ENCODE results near the gene CBX1. TPM values are rescaled to one million over a fixed set of nuclear protein-coding genes. Genes with fewer than 3 reads are reported as not detected.
A peak's percentile ranks its signal among the peaks of the same experiment; 100 is the strongest.

The CBX1 gene
- total and polyA plus RNA-seq, 2 donors (not counting 3 experiments of a cell fraction or from before 2014, with no cell fraction given): 20.4 to 95.2 TPM

GRCh38 chr17:48030531-48030930 is 70.7 kb downstream of the CBX1 start:
- intact Hi-C loops (cut with micrococcal nuclease): no loop called here
- no peaks in the 10 kb centered on the region for H3K36me3 ChIP-seq (ENCODE audit: control insufficient read depth in 2 of 2, extremely low read depth in 1 of 2, insufficient read depth in 2 of 2, low read length in 2 of 2)
- no peak overlapping the region for H2AFZ ChIP-seq (ENCODE audit: low read depth, low read length)
- H3K27me3 ChIP-seq (ENCODE audit: control insufficient read depth in 2 of 2, insufficient read depth in 2 of 2, low read length in 2 of 2): no peaks in the 10 kb centered on the region
- POLR2A ChIA-PET: interaction anchor here (1.2 kb wide), 1 partner anchor 18 kb away, joined by 6 read pairs; the partner anchor contains the start of gene NFE2L1
- H3K9me3 ChIP-seq (replicated peaks; ENCODE audit: control insufficient read depth, insufficient read depth, low read length): no peaks in the 10 kb centered on the region
- dilution Hi-C loops (cut with MboI; ENCODE audit: extremely low pct_ligation_motif_present, low sequenced_read_pairs): no loop called here
- H3K4me3 ChIP-seq (replicated peaks in 1 of 3; ENCODE audit: insufficient read depth in 1 of 3, low read depth in 1 of 3, low read length in 3 of 3): no peak overlapping the region
- DNase-seq (ENCODE audit: low read depth, low spot score): no peak
- H3K27ac ChIP-seq (ENCODE audit: insufficient read depth, low read depth, low read length): no peak overlapping the region
- TF ChIP-seq POLR2A (IDR thresholded peaks at IDR 0.05; ENCODE audit: low read depth, low read length) (no peak), POLR2AphosphoS5 (IDR thresholded peaks at IDR 0.05; ENCODE audit: insufficient read depth, low read depth, low read length) (no peak), JUN (IDR thresholded peaks at IDR 0.05; ENCODE audit: borderline replicate concordance, insufficient read depth, insufficient read length, low read depth) (no peak), EZH2 (IDR thresholded peaks at IDR 0.05; ENCODE audit: borderline replicate concordance, low read depth, low read length, severe bottlenecking) (no peak), FOS (IDR thresholded peaks at IDR 0.05; ENCODE audit: borderline replicate concordance, insufficient read depth, low read length) (no peak), MAX (IDR thresholded peaks at IDR 0.05; ENCODE audit: insufficient read depth, insufficient read length) (no peak), MYC (IDR thresholded peaks at IDR 0.05; ENCODE audit: low read depth, low read length) (no peak)
- no TSS peak for BruUV-seq (replicated peaks)
- H3K9me1 ChIP-seq (replicated peaks; ENCODE audit: control insufficient read depth, extremely low read depth, insufficient read depth, low read length): no peaks in the 10 kb centered on the region
- H3K79me2 ChIP-seq (ENCODE audit: control insufficient read depth, insufficient read depth, low read length): no peaks in the 10 kb centered on the region
- H3K4me1 ChIP-seq (ENCODE audit: control insufficient read depth, extremely low read depth, insufficient read depth, low read length): peaks cover 8% of the 10 kb centered on the region
- FAIRE-seq: peak; percentile 74
- no peak overlapping the region for H3K9ac ChIP-seq (replicated peaks; ENCODE audit: extremely low read depth, insufficient read depth, low read length)
- no peaks in the 10 kb centered on the region for H4K20me1 ChIP-seq (replicated peaks; ENCODE audit: control insufficient read depth, extremely low read depth, insufficient read depth, low read length)
- CTCF ChIA-PET: interaction anchor here (0.6 to 7.3 kb wide), 14 partner anchors 11 to 588 kb away, joined by 3 to 210 read pairs (median 6); no protein-coding TSS in a partner anchor
- H3K4me2 ChIP-seq (ENCODE audit: insufficient read depth, low read length): no peak overlapping the region

GRCh38 chr17:48028736-48029135 is 72.5 kb downstream of the CBX1 start:
- BruUV-seq (replicated peaks): no TSS peak
- H3K9me1 ChIP-seq (replicated peaks; ENCODE audit: control insufficient read depth, extremely low read depth, insufficient read depth, low read length): no peaks in the 10 kb centered on the region
- no peak overlapping the region for H3K9ac ChIP-seq (replicated peaks; ENCODE audit: extremely low read depth, insufficient read depth, low read length)
- no peaks in the 10 kb centered on the region for H4K20me1 ChIP-seq (replicated peaks; ENCODE audit: control insufficient read depth, extremely low read depth, insufficient read depth, low read length)
- H3K4me3 ChIP-seq (replicated peaks in 1 of 3; ENCODE audit: insufficient read depth in 1 of 3, low read depth in 1 of 3, low read length in 3 of 3): no peak overlapping the region
- peaks cover 21% of the 10 kb centered on the region for H3K4me1 ChIP-seq (ENCODE audit: control insufficient read depth, extremely low read depth, insufficient read depth, low read length)
- intact Hi-C loops (cut with micrococcal nuclease): loop anchor here (5.0 to 10.0 kb wide), 3 partner anchors 189 to 306 kb away; no protein-coding TSS in a partner anchor
- H3K36me3 ChIP-seq (ENCODE audit: control insufficient read depth in 2 of 2, extremely low read depth in 1 of 2, insufficient read depth in 2 of 2, low read length in 2 of 2): no peaks in the 10 kb centered on the region
- no peaks in the 10 kb centered on the region for H3K27me3 ChIP-seq (ENCODE audit: control insufficient read depth in 2 of 2, insufficient read depth in 2 of 2, low read length in 2 of 2)
- H2AFZ ChIP-seq (ENCODE audit: low read depth, low read length): no peak overlapping the region
- dilution Hi-C loops (cut with MboI; ENCODE audit: extremely low pct_ligation_motif_present, low sequenced_read_pairs): no loop called here
- FAIRE-seq (no peak), DNase-seq (ENCODE audit: low read depth, low spot score) (no peak)
- no peaks in the 10 kb centered on the region for H3K9me3 ChIP-seq (replicated peaks; ENCODE audit: control insufficient read depth, insufficient read depth, low read length)
- no peak overlapping the region for H3K4me2 ChIP-seq (ENCODE audit: insufficient read depth, low read length)
- POLR2A ChIA-PET: no interaction called here
- CTCF ChIA-PET: interaction anchor here (1.0 to 7.3 kb wide), 4 partner anchors 26 to 102 kb away, joined by 4 to 210 read pairs (median 42); no protein-coding TSS in a partner anchor
- no peaks in the 10 kb centered on the region for H3K79me2 ChIP-seq (ENCODE audit: control insufficient read depth, insufficient read depth, low read length)
- H3K27ac ChIP-seq (ENCODE audit: insufficient read depth, low read depth, low read length): no peak overlapping the region
- TF ChIP-seq MYC (IDR thresholded peaks at IDR 0.05; ENCODE audit: low read depth, low read length) (no peak), FOS (IDR thresholded peaks at IDR 0.05; ENCODE audit: borderline replicate concordance, insufficient read depth, low read length) (no peak), MAX (IDR thresholded peaks at IDR 0.05; ENCODE audit: insufficient read depth, insufficient read length) (no peak), JUN (IDR thresholded peaks at IDR 0.05; ENCODE audit: borderline replicate concordance, insufficient read depth, insufficient read length, low read depth) (no peak), POLR2A (IDR thresholded peaks at IDR 0.05; ENCODE audit: low read depth, low read length) (no peak), GATA2 (IDR thresholded peaks at IDR 0.05; ENCODE audit: insufficient read depth, insufficient read length, low read depth, low read length) (no peak), EZH2 (IDR thresholded peaks at IDR 0.05; ENCODE audit: borderline replicate concordance, low read depth, low read length, severe bottlenecking) (no peak), CTCF (IDR thresholded peaks at IDR 0.05; ENCODE audit: extremely low read depth in 1 of 2, insufficient read depth in 1 of 2, low read depth in 1 of 2, low read length in 2 of 2) (no peak), POLR2AphosphoS5 (IDR thresholded peaks at IDR 0.05; ENCODE audit: insufficient read depth, low read depth, low read length) (no peak)
